GM12892 (cell line): ENCODE results near the gene UNC13A.

ENCODE experiments used
- POLR2A ChIP-seq: IDR thresholded peaks from 2 replicates; pipeline ENCODE4 v1.6.1; 2011; ENCODE audit warnings: low read depth, low read length, control low read depth
- POLR2AphosphoS5 ChIP-seq: IDR thresholded peaks from 2 replicates; pipeline ENCODE4 v1.6.1; 2011; ENCODE audit warnings: low read depth, low read length, control low read depth

DNA sequence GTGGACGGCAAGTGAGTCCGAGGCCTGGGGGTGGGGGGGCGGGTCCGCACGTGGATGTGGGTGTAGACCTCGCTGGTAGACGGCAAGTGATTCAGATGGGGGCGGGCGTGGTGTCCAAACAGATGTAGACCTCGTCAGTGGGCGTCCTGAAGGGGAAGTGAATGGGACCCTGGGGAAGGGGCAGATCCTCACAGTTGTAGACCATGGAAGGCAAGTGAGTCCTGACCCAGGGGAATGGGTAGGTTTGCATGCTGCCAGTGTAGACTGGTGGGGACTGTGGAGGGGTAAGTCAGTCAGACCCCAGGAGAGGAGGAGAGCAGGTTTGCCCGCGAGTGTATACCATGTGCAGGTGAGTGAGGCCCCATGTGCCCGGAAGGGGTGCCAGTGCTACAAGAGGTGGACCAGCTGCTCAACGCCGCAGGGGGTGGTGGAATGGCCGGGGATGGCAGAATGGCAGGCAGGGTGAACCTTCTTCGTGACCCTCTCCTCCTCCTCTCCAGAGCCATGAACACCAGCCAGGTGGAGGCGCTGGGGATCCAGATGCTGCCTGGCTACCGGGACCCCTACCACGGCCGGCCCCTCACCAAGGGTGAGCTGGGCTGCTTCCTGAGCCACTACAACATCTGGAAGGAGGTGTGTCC is 110.6 kb downstream of the UNC13A start:
- TF ChIP-seq POLR2A = no peak
- TF ChIP-seq POLR2AphosphoS5 = no peak
